ENCODE measurements around the gene TMEM50A.
"Not testable (repeated sequence)": the region's sequence is repeated elsewhere in the genome, so short reads cannot be mapped to it uniquely, and the experiment has no call there.

TMEM50A gene

DNA sequence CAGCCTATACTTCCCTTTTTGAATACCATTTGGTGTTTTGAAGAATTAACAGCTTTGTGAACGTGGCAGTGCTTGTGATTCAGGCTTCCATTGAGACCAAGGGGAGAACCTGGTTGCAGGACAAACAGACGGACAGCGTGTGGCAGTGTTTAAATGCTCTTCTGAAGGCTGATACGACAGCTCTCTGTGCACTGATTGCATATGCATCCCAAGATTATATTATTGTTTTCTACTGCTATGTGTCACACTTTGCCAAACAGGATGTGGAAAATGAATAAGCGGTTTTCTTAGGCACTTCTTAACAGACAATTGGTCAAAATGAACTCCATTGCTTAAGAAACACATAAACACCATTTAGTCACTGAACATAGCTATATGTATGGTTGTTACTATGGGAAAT is 8.2 kb upstream of the TMEM50A start:
- peak; percentile 98 for ATAC-seq (ENCODE audit: low read depth)
- H3K27ac ChIP-seq (ENCODE audit: poor library complexity, severe bottlenecking) = peak overlapping the region; percentile 38
- H3K9me3 ChIP-seq (ENCODE audit: severe bottlenecking) = not testable (repeated sequence)

GRCh38 chr1:25336922-25337354 is 1.2 kb upstream of the TMEM50A start:
- ATAC-seq (ENCODE audit: low read depth) = peak; percentile 37
- H3K27me3 ChIP-seq (ENCODE audit: insufficient read depth, poor library complexity, severe bottlenecking); H3K9me3 ChIP-seq (ENCODE audit: severe bottlenecking); H3K4me1 ChIP-seq (ENCODE audit: insufficient read depth, poor library complexity, severe bottlenecking); H3K27ac ChIP-seq (ENCODE audit: poor library complexity, severe bottlenecking); DNase-seq (ENCODE audit: low spot score): not testable (repeated sequence)
- H3K4me3 ChIP-seq (ENCODE audit: severe bottlenecking) = peak overlapping the region; percentile 40
- peaks cover 16% of the 10 kb centered on the region for H3K36me3 ChIP-seq (ENCODE audit: low read depth)
- TF ChIP-seq, protein P1, sequence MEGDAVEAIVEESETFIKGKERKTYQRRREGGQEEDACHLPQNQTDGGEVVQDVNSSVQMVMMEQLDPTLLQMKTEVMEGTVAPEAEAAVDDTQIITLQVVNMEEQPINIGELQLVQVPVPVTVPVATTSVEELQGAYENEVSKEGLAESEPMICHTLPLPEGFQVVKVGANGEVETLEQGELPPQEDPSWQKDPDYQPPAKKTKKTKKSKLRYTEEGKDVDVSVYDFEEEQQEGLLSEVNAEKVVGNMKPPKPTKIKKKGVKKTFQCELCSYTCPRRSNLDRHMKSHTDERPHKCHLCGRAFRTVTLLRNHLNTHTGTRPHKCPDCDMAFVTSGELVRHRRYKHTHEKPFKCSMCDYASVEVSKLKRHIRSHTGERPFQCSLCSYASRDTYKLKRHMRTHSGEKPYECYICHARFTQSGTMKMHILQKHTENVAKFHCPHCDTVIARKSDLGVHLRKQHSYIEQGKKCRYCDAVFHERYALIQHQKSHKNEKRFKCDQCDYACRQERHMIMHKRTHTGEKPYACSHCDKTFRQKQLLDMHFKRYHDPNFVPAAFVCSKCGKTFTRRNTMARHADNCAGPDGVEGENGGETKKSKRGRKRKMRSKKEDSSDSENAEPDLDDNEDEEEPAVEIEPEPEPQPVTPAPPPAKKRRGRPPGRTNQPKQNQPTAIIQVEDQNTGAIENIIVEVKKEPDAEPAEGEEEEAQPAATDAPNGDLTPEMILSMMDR (IDR thresholded peaks at IDR 0.05; ENCODE audit: poor library complexity, severe bottlenecking) = peak; percentile 14

More for the DNA sequence above, 8.2 kb upstream of the TMEM50A start:
- H3K4me3 ChIP-seq (ENCODE audit: severe bottlenecking); DNase-seq (ENCODE audit: low spot score); H3K4me1 ChIP-seq (ENCODE audit: insufficient read depth, poor library complexity, severe bottlenecking); H3K27me3 ChIP-seq (ENCODE audit: insufficient read depth, poor library complexity, severe bottlenecking); H3K36me3 ChIP-seq (ENCODE audit: low read depth): not testable (repeated sequence)
- TF ChIP-seq, protein P1 (IDR thresholded peaks at IDR 0.05; ENCODE audit: poor library complexity, severe bottlenecking) = peak; percentile 42

GRCh38 chr1:25337483-25338187 is 499 bp upstream of the TMEM50A start:
- DNase-seq (ENCODE audit: low spot score); H3K27me3 ChIP-seq (ENCODE audit: insufficient read depth, poor library complexity, severe bottlenecking); H3K9me3 ChIP-seq (ENCODE audit: severe bottlenecking); H3K4me1 ChIP-seq (ENCODE audit: insufficient read depth, poor library complexity, severe bottlenecking): not testable (repeated sequence)
- Histone ChIP-seq H3K4me3 (ENCODE audit: severe bottlenecking) (peak overlapping the region; percentile 90), H3K27ac (ENCODE audit: poor library complexity, severe bottlenecking) (peak overlapping the region; percentile 92), H3K36me3 (ENCODE audit: low read depth) (peaks cover 23% of the 10 kb centered on the region)
- ATAC-seq (ENCODE audit: low read depth) = peak; percentile 68

GRCh38 chr1:25338986-25339385 is 852 bp downstream of the TMEM50A start:
- H3K4me1 ChIP-seq (ENCODE audit: insufficient read depth, poor library complexity, severe bottlenecking) = peaks cover 23% of the 10 kb centered on the region
- TF ChIP-seq, protein P1 (IDR thresholded peaks at IDR 0.05; ENCODE audit: poor library complexity, severe bottlenecking) = no peak
- peak overlapping the region; percentile 90 for H3K4me3 ChIP-seq (ENCODE audit: severe bottlenecking)
- no peaks in the 10 kb centered on the region for H3K9me3 ChIP-seq (ENCODE audit: severe bottlenecking)
- no peaks in the 10 kb centered on the region for H3K27me3 ChIP-seq (ENCODE audit: insufficient read depth, poor library complexity, severe bottlenecking)
- no peak for DNase-seq (ENCODE audit: low spot score)
- ATAC-seq (ENCODE audit: low read depth) = no peak
- peaks cover 37% of the 10 kb centered on the region for H3K36me3 ChIP-seq (ENCODE audit: low read depth)
- H3K27ac ChIP-seq (ENCODE audit: poor library complexity, severe bottlenecking) = peak overlapping the region; percentile 92

DNA sequence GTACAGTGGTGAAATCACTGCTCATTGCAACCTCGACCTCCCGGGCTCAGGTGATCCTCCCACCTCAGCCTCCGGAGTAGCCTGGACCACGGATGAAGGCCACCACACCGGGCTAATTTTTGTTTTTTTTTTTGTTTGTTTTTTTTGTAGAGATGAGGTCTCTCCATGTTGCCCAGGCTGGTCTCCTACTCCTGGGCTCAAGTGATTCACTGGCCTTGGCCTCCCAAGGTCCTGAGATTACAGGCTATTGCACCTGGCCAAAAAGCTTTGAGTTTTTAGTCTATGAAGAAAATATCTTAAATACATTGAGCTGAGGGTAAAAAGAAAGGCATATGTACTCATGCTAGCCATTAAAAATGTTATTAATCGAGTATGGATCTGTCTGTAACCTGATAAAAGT is 3.6 kb downstream of the TMEM50A start:
- Histone ChIP-seq H3K27me3 (ENCODE audit: insufficient read depth, poor library complexity, severe bottlenecking) (no peaks in the 10 kb centered on the region), H3K4me1 (ENCODE audit: insufficient read depth, poor library complexity, severe bottlenecking) (peaks cover 25% of the 10 kb centered on the region), H3K36me3 (ENCODE audit: low read depth) (peaks cover 62% of the 10 kb centered on the region), H3K27ac (ENCODE audit: poor library complexity, severe bottlenecking) (no peak overlapping the region), H3K4me3 (ENCODE audit: severe bottlenecking) (no peak overlapping the region), H3K9me3 (ENCODE audit: severe bottlenecking) (no peaks in the 10 kb centered on the region)
- no peak for DNase-seq (ENCODE audit: low spot score)
- no peak for ATAC-seq (ENCODE audit: low read depth)
- TF ChIP-seq, protein P1 (IDR thresholded peaks at IDR 0.05; ENCODE audit: poor library complexity, severe bottlenecking) = no peak

Measured in RWPE2 (cell line).